ENCODE data around the gene CSRNP3.
"Not testable (repeated sequence)": the region's sequence is repeated elsewhere in the genome, so short reads cannot be mapped to it uniquely, and the experiment has no call there.

CSRNP3 gene

DNA sequence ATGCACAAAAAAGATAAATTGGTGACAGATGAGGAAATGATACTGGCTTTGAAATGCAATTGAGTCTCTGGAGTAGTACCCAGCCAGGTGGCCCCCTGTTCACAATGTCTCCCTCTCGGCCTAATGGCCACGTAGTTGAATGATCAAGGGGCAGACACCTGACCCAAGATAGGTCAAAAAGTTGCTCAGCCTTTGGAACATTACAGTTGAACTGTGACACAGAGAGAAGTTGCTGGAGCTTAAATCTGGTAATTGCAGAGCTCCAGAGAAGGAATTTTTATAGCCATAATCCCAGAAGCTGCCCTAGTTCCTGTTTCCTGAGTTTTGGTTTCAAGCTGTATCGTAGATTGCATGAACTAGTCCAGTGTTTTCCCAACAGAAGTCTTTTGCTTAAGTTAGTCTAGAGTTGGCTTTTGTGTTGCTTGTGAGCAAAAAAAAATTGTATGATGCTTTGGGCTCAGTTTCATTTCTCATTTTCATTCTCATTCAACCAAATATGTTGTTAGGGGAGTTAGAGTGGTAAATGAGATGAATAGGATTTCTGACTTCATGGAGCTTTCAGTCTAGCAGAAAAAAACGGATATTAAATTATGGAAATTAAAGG, 117.9 kb downstream of the CSRNP3 start:
- no peak for DNase-seq (ENCODE audit: low spot score)

DNA sequence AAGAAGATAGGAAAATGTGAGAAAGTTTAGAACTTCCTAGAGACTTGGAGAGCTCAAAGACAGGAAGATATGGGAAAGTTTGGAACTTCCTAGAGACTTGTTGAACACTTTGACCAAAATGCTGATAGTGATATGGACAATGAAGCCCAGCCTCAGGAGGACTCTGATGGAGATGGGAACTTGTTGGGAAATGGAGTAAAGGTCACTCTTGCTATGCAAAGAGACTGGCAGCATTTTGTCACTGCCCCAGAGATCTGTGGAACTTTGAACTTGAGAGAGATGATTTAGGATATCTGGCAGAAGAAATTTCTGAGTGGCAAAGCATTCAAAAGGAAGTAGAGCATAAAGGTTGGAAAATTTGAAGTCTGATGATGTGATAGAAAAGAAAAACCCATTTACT, 121.5 kb downstream of the CSRNP3 start:
- not testable (repeated sequence) for DNase-seq (ENCODE audit: low spot score)

- no peak for DNase-seq (ENCODE audit: low spot score)
Observed at GRCh38 chr2:165593081-165593480, 123.6 kb downstream of the CSRNP3 start.

- DNase-seq (ENCODE audit: low spot score) = no peak
Observed at GRCh38 chr2:165594231-165594934, 124.9 kb downstream of the CSRNP3 start.

DNA sequence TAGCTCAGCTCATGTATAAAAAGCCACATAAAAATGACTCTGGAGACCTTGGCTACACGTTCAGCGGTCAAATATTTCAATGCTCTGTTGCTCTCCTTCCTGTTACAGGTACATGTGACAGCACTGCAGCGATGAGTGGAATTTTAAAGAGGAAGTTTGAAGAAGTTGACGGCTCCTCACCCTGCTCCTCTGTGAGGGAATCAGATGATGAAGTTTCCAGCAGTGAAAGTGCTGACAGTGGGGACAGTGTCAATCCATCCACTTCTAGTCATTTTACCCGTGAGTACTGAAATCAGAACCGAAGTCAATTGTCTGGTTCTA, 125.4 kb downstream of the CSRNP3 start:
- DNase-seq (ENCODE audit: low spot score) = no peak

- DNase-seq (ENCODE audit: low spot score) = no peak
Observed at GRCh38 chr2:165596788-165597187, 127.3 kb downstream of the CSRNP3 start.

- no peak for DNase-seq (ENCODE audit: low spot score)
Observed at GRCh38 chr2:165601065-165601830, 131.8 kb downstream of the CSRNP3 start.

GRCh38 chr2:165601928-165602521, 132.5 kb downstream of the CSRNP3 start:
- no peak for DNase-seq (ENCODE audit: low spot score)

GRCh38 chr2:165609672-165610071, 140.2 kb downstream of the CSRNP3 start:
- no peak for DNase-seq (ENCODE audit: low spot score)

- no peak for DNase-seq (ENCODE audit: low spot score)
Observed at GRCh38 chr2:165610591-165611029, 141.1 kb downstream of the CSRNP3 start.

- DNase-seq (ENCODE audit: low spot score) = no peak
Observed at GRCh38 chr2:165617741-165618481, 148.4 kb downstream of the CSRNP3 start.

DNA sequence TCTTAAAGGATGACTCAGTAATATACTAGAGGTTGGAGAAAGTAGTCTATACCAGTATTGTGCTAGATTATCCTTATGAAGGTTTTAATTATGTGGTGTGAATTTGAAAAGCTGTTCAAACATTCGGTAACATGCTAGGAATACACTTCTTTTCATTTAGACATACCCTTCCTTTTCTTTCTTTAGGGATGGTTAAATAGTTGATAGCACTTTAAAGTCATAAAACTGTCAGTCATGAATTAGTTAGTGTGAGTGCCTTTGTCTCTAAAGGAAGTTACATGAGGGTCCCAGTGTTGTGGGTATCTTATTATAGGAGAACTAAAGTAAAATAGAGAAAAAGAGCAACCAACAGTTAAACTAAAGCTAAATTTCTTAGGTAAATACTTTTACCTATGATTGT, 149.3 kb downstream of the CSRNP3 start:
- no peak for DNase-seq (ENCODE audit: low spot score)

DNA sequence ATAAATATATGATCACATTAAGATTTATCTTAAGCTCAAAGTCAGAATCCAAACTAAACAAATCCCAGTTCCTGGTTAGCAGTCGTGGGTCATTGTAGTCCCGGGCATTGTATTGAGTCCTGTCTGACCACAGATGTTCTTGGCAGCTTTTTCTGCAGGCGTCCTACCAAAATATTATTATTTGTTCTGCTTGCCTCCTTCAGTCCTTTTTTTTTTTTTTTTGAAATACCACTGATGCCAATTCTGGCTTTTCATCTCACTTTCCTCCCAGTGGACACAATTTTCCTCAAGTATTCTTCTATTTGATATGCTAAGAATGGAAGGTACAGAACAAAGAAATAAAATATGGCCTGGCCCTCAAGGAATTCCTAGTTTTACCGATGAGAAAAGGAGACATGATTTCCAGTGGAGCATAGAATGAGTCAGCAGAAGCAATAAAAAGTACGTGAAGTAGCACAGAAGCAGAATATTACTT, 151.6 kb downstream of the CSRNP3 start:
- no peak for DNase-seq (ENCODE audit: low spot score)

- no peak for DNase-seq (ENCODE audit: low spot score)
Observed at GRCh38 chr2:165623161-165623560, 153.7 kb downstream of the CSRNP3 start.

GRCh38 chr2:165623783-165624469, 154.4 kb downstream of the CSRNP3 start:
- no peak for DNase-seq (ENCODE audit: low spot score)

DNA sequence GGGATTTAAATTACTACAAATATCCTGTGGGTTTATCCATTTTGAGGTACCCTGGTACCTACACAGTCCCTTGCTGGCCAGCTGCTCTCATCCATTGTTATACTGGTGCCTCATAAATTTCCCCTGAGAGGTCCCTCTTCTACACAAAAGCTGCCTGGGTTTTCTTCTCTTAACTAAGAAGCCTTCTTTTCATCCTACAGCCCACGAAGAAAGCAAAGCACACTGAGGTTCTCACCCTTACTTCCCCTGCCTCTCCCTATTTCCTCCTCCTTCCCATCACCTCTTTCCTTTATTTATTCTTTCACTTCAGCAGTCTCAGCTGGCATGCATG, 154.9 kb downstream of the CSRNP3 start:
- no peak for DNase-seq (ENCODE audit: low spot score)

GRCh38 chr2:165627470-165627869, 158.0 kb downstream of the CSRNP3 start:
- DNase-seq (ENCODE audit: low spot score) = no peak

- DNase-seq (ENCODE audit: low spot score) = no peak
Observed at GRCh38 chr2:165629776-165630175, 160.3 kb downstream of the CSRNP3 start.

- DNase-seq (ENCODE audit: low spot score) = no peak
Observed at GRCh38 chr2:165630236-165630635, 160.7 kb downstream of the CSRNP3 start.

DNA sequence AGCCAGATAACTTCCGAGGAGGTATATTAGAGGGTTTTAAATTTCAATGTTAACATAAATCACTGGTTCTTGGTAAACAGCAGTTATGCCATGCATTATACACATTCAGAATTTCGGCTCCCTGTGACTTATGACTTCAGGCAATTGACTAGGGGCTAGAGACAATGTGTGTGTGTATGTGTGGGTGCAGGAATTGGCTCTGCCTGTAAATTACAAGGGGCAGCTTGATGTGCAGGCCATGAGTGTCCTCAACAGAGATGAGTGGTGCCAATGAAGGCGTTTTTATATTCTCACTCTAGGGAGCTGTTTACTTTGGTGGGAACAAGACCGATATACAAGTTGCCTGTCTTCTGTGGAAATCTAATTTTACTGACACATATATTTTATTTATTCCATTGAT, 161.6 kb downstream of the CSRNP3 start:
- no peak for DNase-seq (ENCODE audit: low spot score)

GRCh38 chr2:165632594-165632993, 163.1 kb downstream of the CSRNP3 start:
- no peak for DNase-seq (ENCODE audit: low spot score)

GRCh38 chr2:165633431-165633830, 163.9 kb downstream of the CSRNP3 start:
- no peak for DNase-seq (ENCODE audit: low spot score)
